NCI-H187 (cell line): ENCODE results near the gene SERPINE3.

Experiments
- DNase-seq, 2 experiments: peaks; one replicate each; lab custom pipeline; 2025; lab: John Stamatoyannopoulos, UW

The SERPINE3 gene

DNA sequence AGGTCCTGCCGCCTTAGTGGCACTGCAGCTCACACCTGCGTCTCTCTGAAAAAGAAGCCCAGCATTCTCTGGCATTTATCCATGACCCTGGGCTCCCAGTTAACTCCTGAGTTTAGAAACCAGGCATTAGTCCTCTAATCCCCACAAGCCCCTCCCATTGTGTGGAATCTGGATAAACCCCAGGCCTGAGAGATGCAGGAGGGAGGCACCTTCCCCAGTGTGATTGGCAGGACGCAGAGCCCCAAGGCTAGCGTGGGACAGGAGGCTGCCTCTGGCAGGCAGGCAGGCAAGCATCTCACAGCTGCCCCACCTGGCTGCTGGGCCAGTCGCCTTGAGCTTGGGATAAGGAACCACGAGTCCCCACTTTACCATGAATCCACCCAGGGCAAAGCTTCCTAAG lies 11.0 kb upstream of the SERPINE3 start:
- DNase-seq, result no peak

DNA sequence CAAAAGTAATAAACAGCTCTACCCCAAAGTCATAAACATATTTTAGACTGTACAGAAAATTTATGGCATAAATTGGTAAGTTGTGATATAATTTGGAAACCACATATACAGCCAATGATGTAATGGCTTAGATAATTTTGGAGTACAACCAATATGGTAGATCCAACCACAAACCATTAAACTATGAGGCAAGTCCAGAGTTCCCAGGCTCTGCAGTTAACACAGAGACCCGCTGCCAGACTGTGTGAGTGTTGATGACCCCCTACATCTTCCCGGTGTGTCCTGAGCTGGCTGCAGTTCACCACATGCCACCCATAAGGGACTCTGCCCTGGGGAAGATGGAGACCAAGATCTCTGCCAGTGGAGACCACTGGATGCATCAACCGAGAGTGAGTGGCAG lies 9.9 kb upstream of the SERPINE3 start:
- no peak for DNase-seq

DNA sequence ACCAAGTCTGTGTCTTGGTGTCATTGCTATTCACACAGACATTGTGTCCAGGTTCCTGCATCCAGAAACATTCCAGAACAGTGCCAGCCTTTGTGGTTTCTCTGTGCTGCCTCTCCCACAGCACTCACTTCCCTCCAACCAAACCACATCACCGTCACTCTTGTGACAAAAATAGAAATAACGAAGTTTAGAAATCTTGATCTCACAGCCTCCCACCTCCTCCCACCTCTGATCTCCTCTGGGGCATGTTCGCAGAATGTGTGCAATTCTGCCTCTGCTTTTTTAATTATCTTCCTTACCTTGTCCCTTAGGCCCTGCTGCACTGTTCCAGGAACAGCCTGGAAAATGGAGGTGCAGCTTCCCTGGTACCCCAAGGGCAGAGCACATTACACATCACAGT lies 8.7 kb upstream of the SERPINE3 start:
- DNase-seq, result no peak

DNA sequence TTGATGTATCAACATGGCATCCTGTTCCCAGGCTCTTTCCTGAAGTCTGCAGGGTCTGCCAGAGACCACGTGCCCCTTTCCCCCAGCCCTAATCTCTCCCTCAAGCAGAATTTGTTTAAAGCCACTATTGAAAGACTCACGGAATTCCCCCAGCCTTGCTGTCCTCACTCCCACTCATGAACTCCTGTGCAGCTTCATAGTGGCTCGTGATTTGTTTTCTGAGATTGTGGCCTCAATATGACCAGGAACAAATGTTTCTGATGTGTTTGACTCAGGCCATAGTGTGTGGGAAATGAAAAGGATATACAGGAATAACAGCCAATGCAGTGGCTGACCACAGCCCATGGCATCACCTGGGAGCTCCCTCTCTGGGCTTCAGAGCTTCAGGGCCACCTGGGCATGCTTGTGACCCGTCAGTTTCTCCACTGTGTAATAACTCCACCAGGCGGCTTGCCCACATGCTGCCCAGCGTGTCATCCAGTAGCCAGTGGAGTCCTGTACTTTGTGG lies 8.1 kb upstream of the SERPINE3 start:
- DNase-seq, result no peak

DNA sequence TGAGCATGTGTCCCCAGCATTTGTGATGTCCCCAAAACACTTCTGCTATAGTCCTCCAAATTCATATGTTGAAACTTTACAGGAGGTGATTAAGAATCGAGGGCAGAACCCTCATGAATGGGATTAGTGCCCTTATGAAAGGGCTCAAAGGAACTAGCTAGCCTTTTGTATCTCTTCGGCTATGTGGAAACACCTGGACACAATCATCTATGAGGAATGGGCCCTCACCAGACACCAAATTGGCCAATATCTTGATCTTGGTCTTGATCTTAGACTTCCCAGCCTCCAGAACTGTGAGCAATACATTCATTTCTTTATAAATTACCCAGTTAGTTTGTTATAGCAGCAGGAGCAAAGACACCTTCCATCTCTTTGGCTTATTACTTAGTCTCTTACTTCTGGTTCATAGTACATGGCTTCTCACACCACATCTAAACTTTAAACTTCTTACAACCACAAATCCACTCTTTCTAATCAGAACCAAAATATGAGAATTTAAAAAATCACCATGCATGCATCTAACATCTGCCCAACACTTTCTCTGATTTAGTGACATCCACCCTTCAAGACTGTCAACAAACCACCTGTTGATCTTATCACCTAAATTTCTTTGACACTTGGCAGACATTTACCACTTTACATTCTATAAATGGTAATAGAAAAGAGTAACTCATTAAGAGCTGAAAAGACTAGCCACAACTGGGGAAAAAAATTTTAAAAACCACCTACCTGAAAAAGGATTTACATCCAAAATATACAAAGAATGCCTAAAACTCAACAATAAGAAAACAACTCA lies 6.7 kb upstream of the SERPINE3 start:
- no peak for DNase-seq

DNA sequence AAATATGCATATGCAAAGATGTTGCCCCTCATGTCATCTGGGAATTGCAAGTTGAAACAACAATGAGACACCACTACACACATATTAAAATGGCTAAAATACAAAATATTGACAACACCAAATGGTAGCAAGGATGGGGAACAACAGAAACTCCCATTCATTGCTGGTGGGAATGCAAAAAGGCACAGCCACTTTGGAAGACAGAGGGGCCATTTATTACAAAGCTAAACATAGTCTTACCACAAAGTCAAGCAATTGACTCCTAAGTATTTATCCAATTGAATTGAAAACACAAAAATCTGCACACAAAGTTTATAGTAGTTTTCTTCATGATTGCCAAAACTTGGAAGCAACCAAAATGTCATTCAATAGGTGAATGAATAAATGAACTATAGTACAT lies 6.1 kb upstream of the SERPINE3 start:
- DNase-seq, result no peak

DNA sequence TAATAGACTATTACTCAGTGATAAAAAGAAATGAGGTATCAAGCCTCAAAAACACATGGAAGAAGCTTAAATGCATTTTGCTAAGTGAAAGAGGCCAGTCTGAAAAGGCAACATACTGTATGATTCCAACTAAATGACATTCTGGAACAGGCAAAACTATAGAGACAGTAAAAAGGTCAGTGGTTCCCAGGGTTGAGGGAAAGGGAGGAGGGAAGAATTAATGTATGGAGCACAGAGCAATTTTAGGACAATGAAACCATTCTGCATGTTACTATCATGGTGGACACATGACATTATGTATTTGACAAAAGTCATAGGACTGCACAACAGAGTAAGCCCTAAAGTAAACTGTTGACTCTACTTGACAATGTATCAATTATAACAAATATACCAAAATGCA lies 5.7 kb upstream of the SERPINE3 start:
- no peak for DNase-seq

DNA sequence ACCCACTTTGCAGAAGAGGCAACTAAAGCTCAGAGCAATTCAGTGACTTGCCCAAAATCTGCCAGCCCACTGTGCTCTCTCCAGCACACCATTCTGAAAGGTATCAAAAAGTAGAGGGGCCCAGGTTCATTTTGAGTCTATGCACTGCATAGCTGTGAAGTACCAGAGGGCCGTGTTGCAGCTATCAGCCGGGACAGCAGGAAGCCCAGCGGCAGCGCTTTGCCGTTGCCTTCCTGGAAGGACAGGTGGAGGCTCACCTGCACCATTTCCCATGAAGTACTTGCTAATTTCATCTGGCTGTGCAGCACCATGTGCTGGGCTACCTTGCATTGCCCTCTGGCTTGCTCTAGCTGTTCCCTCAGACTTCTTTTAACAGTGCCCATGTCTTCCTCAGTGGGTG lies 2.7 kb upstream of the SERPINE3 start:
- DNase-seq, result no peak

DNA sequence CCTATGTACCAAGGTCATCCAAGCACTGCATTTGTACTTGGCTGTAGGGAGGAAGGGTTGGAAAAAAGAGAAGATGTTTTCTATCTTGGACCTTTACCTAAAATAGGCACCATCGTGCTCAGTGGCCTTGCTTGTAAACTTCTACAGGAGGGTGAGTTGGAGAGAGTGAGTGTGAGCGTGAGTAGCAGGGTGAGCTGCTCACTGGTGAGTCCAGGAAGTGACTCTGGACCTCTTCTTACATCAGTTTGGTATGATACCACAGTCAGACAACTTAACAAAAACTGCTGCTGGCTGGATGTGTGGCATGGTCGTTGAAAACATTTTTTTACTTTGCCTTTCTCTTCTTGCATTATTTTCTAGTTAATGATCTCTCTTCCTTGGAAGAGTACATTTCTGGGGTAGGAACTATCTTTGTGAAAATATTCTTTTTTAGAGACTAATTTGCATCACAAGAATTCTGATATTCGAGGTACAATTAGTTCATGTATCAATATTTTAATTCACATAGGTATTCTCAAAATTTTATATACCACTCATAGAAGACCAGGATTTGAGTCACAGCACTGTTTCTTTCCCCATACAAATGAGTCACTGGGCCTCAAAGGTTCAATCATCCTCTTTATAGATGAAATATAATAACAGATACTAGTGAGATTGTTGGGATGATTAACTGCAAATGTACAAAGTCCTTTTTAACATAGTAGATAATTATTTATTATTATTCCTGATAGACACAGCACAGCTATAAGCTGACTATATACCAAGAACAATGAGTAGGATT lies 651 bp downstream of the SERPINE3 start:
- DNase-seq, result no peak

DNA sequence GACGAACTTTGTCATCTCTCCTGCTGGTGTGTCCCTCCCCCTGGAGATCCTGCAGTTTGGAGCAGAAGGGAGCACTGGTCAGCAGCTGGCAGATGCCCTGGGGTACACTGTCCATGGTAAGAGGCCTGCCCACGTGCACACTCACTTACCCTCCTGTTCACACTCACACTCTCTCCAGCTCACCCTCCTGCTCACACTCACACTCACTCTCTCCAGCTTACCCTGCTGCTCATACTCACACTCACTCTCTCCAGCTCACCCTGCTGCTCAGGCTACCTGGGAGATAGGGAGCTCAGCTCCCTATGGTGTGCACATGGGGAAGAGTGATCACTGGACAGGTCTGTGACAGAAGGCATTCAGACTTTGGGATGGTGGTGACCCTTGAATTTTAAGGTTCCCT lies 1.7 kb downstream of the SERPINE3 start:
- no peak for DNase-seq

DNA sequence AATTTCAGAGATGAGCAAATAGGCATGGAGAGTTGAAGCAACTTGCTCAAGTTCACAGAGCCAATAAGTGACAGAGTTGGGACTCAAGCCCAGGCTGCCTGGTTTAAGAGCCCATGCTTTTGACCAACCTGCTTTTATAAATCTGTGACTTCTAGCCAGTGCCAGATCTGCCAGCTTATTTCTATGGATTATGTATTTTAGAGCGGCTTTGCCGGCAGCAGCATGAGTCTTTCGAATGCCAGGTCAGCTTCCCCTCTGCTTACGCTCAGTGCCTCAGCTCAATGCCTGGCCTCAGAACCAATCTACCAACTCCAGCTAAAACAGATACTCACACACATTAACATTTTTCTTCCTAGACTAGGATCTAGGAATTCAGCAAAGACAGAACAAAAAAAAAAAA lies 2.3 kb downstream of the SERPINE3 start:
- no peak for DNase-seq

DNA sequence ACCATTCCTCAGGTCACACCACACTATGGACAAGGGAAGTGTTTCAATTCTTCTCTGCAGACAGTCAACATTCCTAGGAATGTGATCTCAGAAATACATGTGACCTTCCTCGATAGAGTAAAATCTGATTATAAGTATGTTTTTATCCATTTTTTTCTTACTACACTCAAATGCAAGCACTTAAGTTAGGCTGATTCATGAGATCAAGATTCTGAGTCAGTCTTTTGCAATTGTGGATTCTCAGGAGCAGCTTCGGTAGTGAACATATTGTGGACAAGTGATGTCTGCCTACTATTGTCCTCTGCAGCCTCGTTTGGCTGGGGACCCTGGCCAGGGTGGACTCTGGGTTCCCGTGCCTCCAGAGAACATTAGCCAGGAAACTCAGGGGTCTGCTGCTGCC lies 3.2 kb downstream of the SERPINE3 start:
- DNase-seq, result no peak

DNA sequence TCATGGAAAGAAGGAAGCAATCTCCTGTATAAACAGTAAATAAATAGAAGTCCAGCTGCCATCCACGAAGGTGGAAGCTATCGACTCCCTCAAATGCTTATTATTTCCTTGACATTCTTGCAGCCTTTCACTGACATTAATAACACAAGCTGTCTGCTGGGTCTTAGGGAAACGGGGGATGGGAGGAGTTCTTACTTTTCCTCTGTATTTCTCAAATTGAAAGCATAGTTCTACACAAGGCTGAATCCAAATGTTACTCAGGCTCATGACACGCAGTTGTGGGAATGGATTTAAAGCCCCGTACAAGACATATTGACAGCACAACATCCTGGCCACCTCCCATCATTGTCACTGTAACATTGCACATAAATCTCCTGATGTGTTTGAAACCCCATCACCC lies 4.0 kb downstream of the SERPINE3 start:
- DNase-seq, result no peak

DNA sequence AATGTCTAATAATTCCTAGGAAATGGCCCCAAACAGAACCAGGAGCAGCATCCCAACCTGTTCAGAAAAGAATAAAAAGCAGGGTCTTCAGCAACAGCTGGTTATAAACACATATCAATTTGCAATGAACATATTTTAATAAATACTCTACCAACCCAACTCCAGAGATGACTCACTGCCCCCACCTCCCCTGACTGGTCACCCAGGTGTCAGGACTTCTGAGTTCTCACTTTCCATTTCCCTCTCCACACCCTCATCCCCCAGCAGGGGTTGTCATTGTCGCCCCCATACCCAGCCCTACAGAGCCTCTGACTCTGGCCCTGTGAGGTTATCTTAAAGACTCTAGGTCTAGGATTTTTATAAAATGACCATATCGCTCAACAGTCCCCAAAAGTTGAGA lies 6.9 kb downstream of the SERPINE3 start:
- DNase-seq, result no peak

DNA sequence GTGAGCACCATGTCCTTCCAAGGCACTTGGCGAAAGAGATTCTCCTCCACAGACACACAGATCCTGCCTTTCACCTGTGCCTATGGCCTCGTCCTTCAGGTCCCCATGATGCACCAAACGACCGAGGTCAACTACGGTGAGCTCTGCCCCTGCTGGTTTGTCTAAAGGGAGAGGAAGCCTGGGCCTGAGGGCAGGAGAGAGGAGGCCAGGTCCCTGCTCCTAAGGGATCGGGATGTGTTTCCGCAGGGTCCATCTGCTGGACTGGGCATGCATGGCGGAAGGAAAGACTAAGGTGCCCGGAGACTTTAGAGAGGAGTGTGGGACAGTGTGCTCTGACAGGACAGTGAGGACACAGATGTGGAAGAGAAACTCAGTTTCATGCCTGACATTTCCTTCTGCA lies 7.6 kb downstream of the SERPINE3 start:
- DNase-seq, result no peak

DNA sequence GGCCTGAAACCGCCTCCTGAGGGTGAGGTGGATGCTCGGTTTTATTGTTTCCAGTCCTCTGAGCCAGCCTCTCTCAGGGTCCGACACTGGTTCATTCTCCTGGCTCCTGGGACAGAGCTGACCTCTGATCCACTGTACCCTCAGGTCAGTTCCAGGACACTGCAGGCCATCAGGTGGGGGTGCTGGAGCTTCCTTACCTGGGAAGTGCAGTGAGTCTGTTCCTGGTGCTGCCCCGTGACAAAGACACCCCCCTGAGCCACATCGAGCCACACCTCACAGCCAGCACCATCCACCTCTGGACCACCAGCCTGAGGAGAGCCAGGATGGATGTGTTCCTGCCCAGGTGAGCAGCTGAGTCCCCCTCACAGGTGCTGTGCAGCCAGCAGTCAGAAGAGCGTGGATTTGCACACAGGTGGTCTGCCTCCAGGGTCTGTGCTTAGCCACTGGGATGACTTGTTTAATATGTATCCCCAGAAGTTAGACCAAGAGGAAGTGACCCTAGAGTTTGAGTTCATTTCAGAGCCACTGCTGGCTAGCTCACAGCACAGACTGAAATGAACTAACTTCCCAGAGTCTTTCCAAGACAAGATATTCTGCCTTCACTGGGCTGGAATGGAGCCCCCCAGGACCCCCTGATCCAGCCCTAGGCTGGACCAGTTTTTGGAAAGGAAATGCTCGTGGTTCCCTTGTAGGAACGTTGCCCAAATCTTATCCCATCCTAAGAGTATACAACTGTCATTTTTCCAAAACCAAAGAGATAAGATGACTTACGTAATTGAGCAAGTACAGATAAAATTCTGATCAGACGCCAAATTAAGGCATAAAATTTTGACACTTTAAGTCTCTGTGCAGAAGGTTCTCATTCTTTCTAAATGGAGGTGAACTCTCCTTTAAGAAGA lies 8.8 kb downstream of the SERPINE3 start:
- no peak for DNase-seq

DNA sequence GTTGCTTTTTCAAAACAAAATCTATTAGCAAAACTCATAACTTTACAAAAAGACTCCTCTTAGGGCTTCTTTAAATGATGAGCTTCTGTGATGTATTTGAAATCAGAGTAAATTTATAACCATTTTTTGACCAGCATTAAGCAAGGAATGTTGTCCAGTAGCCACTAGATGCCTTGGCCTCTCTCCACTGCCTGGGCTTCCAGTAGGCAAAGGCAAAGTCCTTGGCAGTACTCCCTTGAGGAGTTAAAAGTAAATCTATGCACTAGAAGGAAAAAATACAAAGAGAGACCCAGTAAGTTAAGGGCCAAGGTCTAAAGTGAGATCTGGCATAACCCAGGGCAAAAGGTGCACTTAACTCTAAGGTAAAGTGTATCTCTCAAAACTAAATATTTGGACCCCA lies 9.5 kb downstream of the SERPINE3 start:
- no peak for DNase-seq

DNA sequence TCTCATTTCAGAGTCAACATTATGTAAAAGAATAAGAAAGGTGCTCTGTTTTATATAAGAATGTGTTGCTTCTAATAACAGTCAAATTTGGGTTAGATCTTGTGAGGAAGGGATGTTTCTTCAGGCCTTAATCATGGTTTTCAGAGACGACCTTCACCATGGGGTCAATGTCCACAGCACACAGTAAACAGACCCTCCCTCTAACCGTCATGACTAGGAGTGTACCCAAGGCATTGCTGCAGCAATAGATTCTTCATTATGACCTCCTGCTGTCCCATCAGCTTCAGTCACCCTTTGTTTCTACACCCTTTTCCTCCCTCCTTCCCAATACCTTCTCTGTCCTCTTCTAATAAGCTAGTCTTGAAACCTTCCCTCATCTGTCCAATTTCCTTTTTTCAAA lies 15.7 kb downstream of the SERPINE3 start:
- DNase-seq, result no peak

DNA sequence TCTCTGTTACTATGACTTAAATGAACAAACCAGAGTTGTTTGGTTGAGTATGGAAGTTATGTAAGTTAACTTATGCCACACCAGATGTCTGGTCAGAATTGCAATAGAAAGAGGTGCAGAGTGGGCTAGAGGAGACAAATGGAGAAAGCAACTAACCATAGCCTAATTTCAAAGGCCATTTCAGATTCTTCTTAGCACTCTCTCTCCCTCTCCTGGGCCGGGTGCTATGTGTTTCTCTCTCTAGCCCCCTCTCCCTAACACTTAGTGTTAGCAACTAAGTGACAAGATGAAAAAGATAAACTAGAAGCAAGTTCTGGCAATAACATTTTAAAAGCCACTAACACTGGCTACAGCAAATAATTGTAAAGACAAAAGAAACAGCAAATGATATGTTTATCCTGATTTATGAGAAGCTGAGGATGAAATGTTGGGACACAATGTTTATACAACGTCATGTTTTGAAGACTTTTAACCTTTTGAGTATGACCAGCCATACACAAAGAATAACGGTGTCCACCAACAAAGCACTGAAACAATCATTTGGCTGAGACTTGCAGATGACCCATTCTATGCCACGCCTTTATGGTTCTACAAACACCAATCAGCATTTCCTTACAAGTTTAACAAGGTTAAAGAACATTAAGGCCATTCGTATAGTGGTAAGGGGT lies 18.6 kb downstream of the SERPINE3 start:
- no peak for DNase-seq

DNA sequence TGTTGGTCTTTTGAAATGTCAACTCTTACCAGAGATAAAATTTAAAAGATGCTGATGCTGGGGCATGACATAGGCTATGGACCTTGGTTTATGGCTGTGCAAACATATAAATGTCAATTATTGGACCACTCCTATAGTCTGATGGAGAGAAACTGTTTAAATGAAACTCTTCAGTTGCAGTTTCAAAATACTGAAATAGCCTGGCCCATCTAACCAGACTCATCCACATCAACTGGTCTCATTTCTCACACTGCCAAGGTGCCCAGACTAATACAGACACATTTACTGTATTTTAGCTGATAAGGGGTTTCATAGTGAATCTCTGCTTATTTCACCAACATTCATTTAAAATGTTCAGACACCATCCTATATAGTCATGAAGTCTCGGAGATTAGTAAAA lies 19.9 kb downstream of the SERPINE3 start:
- no peak for DNase-seq

DNA sequence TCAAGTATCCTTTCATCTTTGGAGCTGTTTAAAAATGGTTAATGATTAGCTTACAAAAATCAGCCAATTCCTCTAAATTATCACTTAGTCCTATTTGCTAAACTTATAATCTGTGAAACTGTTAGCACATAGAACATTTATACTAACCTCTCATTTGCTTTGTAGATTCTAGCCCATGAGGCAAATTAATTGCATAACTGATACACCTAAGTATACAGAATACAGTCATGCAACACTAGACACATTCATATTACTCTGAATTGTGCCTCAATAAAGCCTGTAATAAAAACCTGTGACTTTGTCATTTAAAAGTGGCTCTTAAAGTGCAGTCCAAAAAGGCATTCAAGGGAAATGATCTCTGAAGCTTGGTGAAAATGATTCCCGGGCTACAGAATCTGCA lies 21.0 kb downstream of the SERPINE3 start:
- no peak for DNase-seq

DNA sequence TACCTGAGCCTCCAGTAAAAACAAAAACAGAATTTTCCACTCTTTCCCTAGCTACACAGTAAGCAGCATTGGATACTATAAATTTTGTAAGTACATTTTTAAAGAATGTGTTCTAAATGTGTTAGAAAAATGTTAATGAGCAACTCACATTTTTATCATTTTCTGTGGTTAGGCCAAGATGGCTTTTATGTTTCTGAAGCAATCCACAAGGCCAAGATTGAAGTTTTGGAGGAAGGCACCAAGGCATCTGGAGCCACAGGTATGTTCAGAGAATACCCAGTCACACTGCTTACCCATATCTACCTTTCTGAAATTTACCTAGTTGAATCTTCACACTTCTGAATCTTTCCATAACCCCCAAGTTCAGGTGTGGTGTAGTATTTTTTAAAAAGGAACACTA lies 21.6 kb downstream of the SERPINE3 start:
- DNase-seq, result no peak
